IMR-90 (cell line): ENCODE data around the gene RDH12. TPM values are rescaled to one million over a fixed set of nuclear protein-coding genes. Genes with fewer than 3 reads are reported as not detected.

Experiments used
- ATAC-seq: fragments of 200-7000 bp; cut with Tn5 transposase; 2 replicates; pipeline ENCODE4 v1.9.1; 2020; ENCODE audit warnings: low read depth, mild to moderate bottlenecking, moderate library complexity
- BruUV-seq: library from RNA; stranded (reverse); fragments of 400-500 nt; replicated peaks from 2 replicates; lab custom pipeline; 2021; lab: Mats Ljungman, UMichigan
- CTCF ChIA-PET: fragments of 300-600 bp; formaldehyde crosslinking; extraction: SDS; loops from one replicate; lab custom pipeline; 2021; ENCODE audit warnings: antibody characterized with exemption; lab: Yijun Ruan, JAX
- POLR2A ChIA-PET: fragments of 300-600 bp; sonication (Branson Sonifier 250); formaldehyde crosslinking; loops from one replicate; lab custom pipeline; 2022; ENCODE audit warnings: antibody characterized with exemption; ENCODE audit not compliant: unreplicated experiment; lab: Charles Lee
- DNase-seq: peaks from one replicate; pipeline ENCODE4 v3.0.0; 2013
- H2AFZ ChIP-seq: replicated peaks from 2 replicates; pipeline ENCODE3; 2013; ENCODE audit warnings: low read length, mild to moderate bottlenecking; ENCODE audit not compliant: poor library complexity
- H2AK5ac ChIP-seq: 2 replicates; pipeline ENCODE4 v1.6.1; 2013; ENCODE audit warnings: low read depth, low read length, inconsistent platforms
- H2AK9ac ChIP-seq: replicated peaks from 2 replicates; pipeline ENCODE3; 2013; ENCODE audit warnings: mild to moderate bottlenecking, low read depth, low read length, moderate library complexity; ENCODE audit not compliant: poor library complexity
- H2BK120ac ChIP-seq: 2 replicates; pipeline ENCODE4 v1.6.1; 2013; ENCODE audit warnings: low read depth, low read length, inconsistent platforms
- H2BK15ac ChIP-seq: 3 replicates; pipeline ENCODE4 v1.6.1; 2013; ENCODE audit warnings: low read depth, low read length, inconsistent platforms
- H2BK20ac ChIP-seq: 2 replicates; pipeline ENCODE4 v1.6.1; 2013; ENCODE audit warnings: low read depth, mild to moderate bottlenecking, inconsistent platforms, low read length, moderate library complexity
- H2BK5ac ChIP-seq: 2 replicates; pipeline ENCODE4 v1.6.1; 2013; ENCODE audit warnings: mild to moderate bottlenecking, low read depth, low read length, inconsistent platforms; ENCODE audit not compliant: poor library complexity, severe bottlenecking
- H3K14ac ChIP-seq: replicated peaks from 2 replicates; pipeline ENCODE4 v1.6.1; 2013; ENCODE audit warnings: low read depth, low read length, inconsistent platforms
- H3K18ac ChIP-seq: 2 replicates; pipeline ENCODE4 v1.6.1; 2013; ENCODE audit warnings: low read depth, low read length, control low read depth
- H3K23ac ChIP-seq: 2 replicates; pipeline ENCODE4 v1.6.1; 2013; ENCODE audit warnings: low read depth, low read length, inconsistent platforms
- H3K27ac ChIP-seq: 2 replicates; pipeline ENCODE4 v1.5.1; 2013; ENCODE audit warnings: mild to moderate bottlenecking, control low read depth, low read length; ENCODE audit not compliant: insufficient read depth
- H3K27me3 ChIP-seq: 2 replicates; pipeline ENCODE4 v1.6.1; 2013; ENCODE audit warnings: low read length; ENCODE audit not compliant: control insufficient read depth, insufficient read depth
- H3K36me3 ChIP-seq: 2 replicates; pipeline ENCODE4 v1.6.1; 2013; ENCODE audit warnings: low read length, mixed read lengths; ENCODE audit not compliant: control insufficient read depth, insufficient read depth
- H3K4ac ChIP-seq: 2 replicates; pipeline ENCODE4 v1.6.1; 2013; ENCODE audit warnings: low read depth, low read length, inconsistent platforms
- H3K4me1 ChIP-seq: 2 replicates; pipeline ENCODE4 v1.6.1; 2013; ENCODE audit warnings: low read length, mixed read lengths; ENCODE audit not compliant: control insufficient read depth, insufficient read depth
- H3K4me2 ChIP-seq: 2 replicates; pipeline ENCODE4 v1.6.1; 2013; ENCODE audit warnings: low read depth, mild to moderate bottlenecking, control low read depth, low read length, moderate library complexity
- H3K4me3 ChIP-seq: 2 replicates; pipeline ENCODE4 v1.5.1; 2013; ENCODE audit warnings: low read depth, mild to moderate bottlenecking, control low read depth, low read length, moderate library complexity; ENCODE audit not compliant: insufficient read depth
- H3K56ac ChIP-seq: 2 replicates; pipeline ENCODE4 v1.6.1; 2013; ENCODE audit warnings: low read length, inconsistent platforms; ENCODE audit not compliant: insufficient read depth; ENCODE audit errors: extremely low read depth
- H3K79me1 ChIP-seq, 2 experiments: 2 replicates each; pipeline ENCODE4 v1.6.1; 2013; ENCODE audit warnings: low read length in 2 of 2, inconsistent platforms in 1 of 2, low read depth in 1 of 2
- H3K9ac ChIP-seq: 2 replicates; pipeline ENCODE4 v1.6.1; 2013; ENCODE audit warnings: low read depth, low read length, control low read depth
- H3K9me1 ChIP-seq: 2 replicates; pipeline ENCODE4 v1.6.1; 2013; ENCODE audit warnings: low read length, inconsistent platforms; ENCODE audit not compliant: insufficient read depth
- H3K9me3 ChIP-seq: 2 replicates; pipeline ENCODE4 v1.6.1; 2013; ENCODE audit warnings: low read length; ENCODE audit not compliant: control insufficient read depth, insufficient read depth
- H4K20me1 ChIP-seq: 2 replicates; pipeline ENCODE4 v1.6.1; 2013; ENCODE audit warnings: low read length, inconsistent platforms; ENCODE audit not compliant: insufficient read depth
- H4K5ac ChIP-seq: 2 replicates; pipeline ENCODE4 v1.6.1; 2013; ENCODE audit warnings: mild to moderate bottlenecking, low read depth, low read length, control low read depth
- H4K8ac ChIP-seq, 2 experiments: 2 replicates each; pipeline ENCODE4 v1.6.1; 2013; ENCODE audit warnings: low read depth in 2 of 2, low read length in 2 of 2, control low read depth in 1 of 2, inconsistent platforms in 1 of 2
- H4K91ac ChIP-seq: 2 replicates; pipeline ENCODE4 v1.6.1; 2013; ENCODE audit warnings: low read depth, low read length, inconsistent platforms; ENCODE audit not compliant: insufficient read depth
- BHLHE40 ChIP-seq: fragments of 150-350 bp; IDR thresholded peaks from 2 replicates; pipeline ENCODE4 v1.6.1; 2016; ENCODE audit warnings: mild to moderate bottlenecking, low read depth, low read length
- CEBPB ChIP-seq: IDR thresholded peaks from 2 replicates; pipeline ENCODE4 v1.6.1; 2012; ENCODE audit warnings: low read depth, low read length, improper control_type of control experiment
- CTCF ChIP-seq: conservative IDR thresholded peaks from 2 replicates; pipeline ENCODE4 v1.5.1; 2012; ENCODE audit warnings: mild to moderate bottlenecking, low read depth, low read length, improper control_type of control experiment
- MAFK ChIP-seq: IDR thresholded peaks from 2 replicates; pipeline ENCODE4 v1.6.1; 2012; ENCODE audit warnings: low read depth, low read length, improper control_type of control experiment
- RAD21 ChIP-seq: IDR thresholded peaks from 2 replicates; pipeline ENCODE4 v1.6.1; 2012; ENCODE audit warnings: low read length, improper control_type of control experiment
- SMC3 ChIP-seq: fragments of 150-350 bp; IDR thresholded peaks from 2 replicates; pipeline ENCODE4 v1.6.1; 2016; ENCODE audit warnings: low read depth, mild to moderate bottlenecking, antibody characterized with exemption, low read length, moderate library complexity
- USF2 ChIP-seq: fragments of 150-350 bp; IDR thresholded peaks from 2 replicates; pipeline ENCODE4 v1.6.1; 2017; ENCODE audit warnings: mild to moderate bottlenecking, antibody characterized with exemption, low read length, low read depth
- WGBS, 2 experiments: methylation state at CpG; one replicate each; pipeline versions ENCODE4 v1.1.5 to v1.1.7; 2013; ENCODE audit warnings: missing lambda C conversion rate in 2 of 2; ENCODE audit not compliant: insufficient read length in 1 of 2; ENCODE audit errors: extremely low coverage in 2 of 2; 5-methylcytosine and 5-hydroxymethylcytosine counted together
- dilution Hi-C: fragments of 300-500 bp; cut with HindIII; formaldehyde crosslinking; loops from one replicate; pipeline ENCODE4 v1.14.3; 2018; ENCODE audit warnings: low sequenced_read_pairs; ENCODE audit not compliant: unreplicated experiment
- in situ Hi-C: fragments of 300-500 bp; cut with MboI; formaldehyde crosslinking; loops from 3 replicates; pipeline ENCODE4 v1.14.3; 2019; ENCODE audit warnings: low sequenced_read_pairs, inconsistent platforms, mixed read lengths
- intact Hi-C: fragments of 100-400 bp; cut with micrococcal nuclease; formaldehyde crosslinking; loops from 2 replicates; pipeline ENCODE4 v1.10.0; 2022
- polyA plus RNA-seq, 3 experiments: library from polyadenylated mRNA; depleted of rRNA; stranded (reverse); fragments of >200 nt; gene quantifications; 2 replicates each; pipeline ENCODE4 v1.2.3, GENCODE V29; 2012; ENCODE audit warnings: low replicate concordance in 1 of 3
- total RNA-seq: library from RNA; depleted of rRNA; stranded (reverse); fragments of >200 nt; gene quantifications from 2 replicates; pipeline ENCODE4 v1.2.3, GENCODE V29; 2012

Gene RDH12
- total and polyA plus RNA-seq, 2 of the 4 experiments (the other 2 are of a cell fraction) = not detected

GRCh38 chr14:67722293-67722692 is 20.6 kb downstream of the RDH12 start:
- H4K91ac ChIP-seq = no peak overlapping the region
- no peaks in the 10 kb centered on the region for H4K20me1 ChIP-seq
- H3K4me1 ChIP-seq = no peaks in the 10 kb centered on the region
- no peak overlapping the region for H3K18ac ChIP-seq
- H2AK9ac ChIP-seq = no peak overlapping the region
- no peak overlapping the region for H3K4me3 ChIP-seq
- intact Hi-C loops (no loop called here), in situ Hi-C loops (loop anchor here (25.0 kb wide), 1 partner anchor 285 kb away; no protein-coding TSS in a partner anchor), dilution Hi-C loops (no loop called here)
- no peak overlapping the region for H3K4ac ChIP-seq
- no peak overlapping the region for H3K9ac ChIP-seq
- POLR2A ChIA-PET = no interaction called here
- 0 out of 2 replicates have a peak, but pooled peaks cover 4% of the 10 kb centered on the region for H3K9me3 ChIP-seq
- no peak overlapping the region for H3K23ac ChIP-seq
- no peaks in the 10 kb centered on the region for H3K79me1 ChIP-seq
- H3K56ac ChIP-seq = no peak overlapping the region
- TF ChIP-seq USF2 (no peak), MAFK (no peak), RAD21 (no peak), BHLHE40 (no peak), CTCF (no peak), SMC3 (no peak), CEBPB (no peak)
- ATAC-seq (peak; percentile 87), DNase-seq (peak; percentile 37)
- no peaks in the 10 kb centered on the region for H3K36me3 ChIP-seq
- H4K8ac ChIP-seq = no peak overlapping the region
- H2AFZ ChIP-seq = no peak overlapping the region
- H2AK5ac ChIP-seq = no peak overlapping the region
- H2BK5ac ChIP-seq = no peak overlapping the region
- WGBS, 2 experiments = 0% methylated on average over 1 of the region's 3 CpGs; no CpG with 5 or more reads in 1 of the 2 experiments
- H3K27ac ChIP-seq = no peak overlapping the region
- peaks cover 47% of the 10 kb centered on the region for H3K27me3 ChIP-seq
- no peak overlapping the region for H4K5ac ChIP-seq
- H2BK120ac ChIP-seq = no peak overlapping the region
- BruUV-seq = no TSS peak
- H2BK15ac ChIP-seq = no peak overlapping the region
- H3K9me1 ChIP-seq = no peaks in the 10 kb centered on the region
- H2BK20ac ChIP-seq = no peak overlapping the region
- H3K4me2 ChIP-seq = peak overlapping the region; percentile 23
- CTCF ChIA-PET = interaction anchor here (1.3 kb wide), 1 partner anchor 18 kb away, joined by 4 read pairs; no protein-coding TSS in a partner anchor
- no peak overlapping the region for H3K14ac ChIP-seq
